Neural progenitor cell (in vitro differentiated cells): ENCODE results near the gene SSTR3. TPM values are rescaled to one million over a fixed set of nuclear protein-coding genes. Genes with fewer than 3 reads are reported as not detected.

ENCODE experiments used
- DNase-seq: peaks from one replicate; pipeline ENCODE4 v3.0.0-alpha.2; 2016; ENCODE audit warnings: low spot score
- H2AFZ ChIP-seq: fragments of 200-600 bp; sonication (generic); replicated peaks from 2 replicates; pipeline ENCODE4 v1.6.1; 2016; ENCODE audit warnings: antibody characterized with exemption
- H3F3A ChIP-seq: fragments of 200-600 bp; sonication (generic); 2 replicates; pipeline ENCODE4 v1.6.1; 2016; ENCODE audit warnings: antibody characterized with exemption, low read depth
- H3K27ac ChIP-seq: fragments of 200-600 bp; sonication (generic); 2 replicates; pipeline ENCODE4 v1.5.1; 2016; ENCODE audit warnings: mild to moderate bottlenecking
- H3K27me3 ChIP-seq: fragments of 200-600 bp; sonication (generic); 2 replicates; pipeline ENCODE4 v1.6.1; 2016; ENCODE audit warnings: mild to moderate bottlenecking, moderate library complexity
- H3K36me3 ChIP-seq: fragments of 200-600 bp; sonication (generic); 2 replicates; pipeline ENCODE4 v1.5.1; 2016
- H3K4me1 ChIP-seq: fragments of 200-600 bp; sonication (generic); 2 replicates; pipeline ENCODE4 v1.6.1; 2016; ENCODE audit warnings: mixed run types
- H3K4me2 ChIP-seq: fragments of 200-600 bp; sonication (generic); 2 replicates; pipeline ENCODE4 v1.6.1; 2016
- H3K4me3 ChIP-seq: fragments of 200-600 bp; sonication (generic); 2 replicates; pipeline ENCODE4 v1.5.1; 2016
- H3K79me2 ChIP-seq: fragments of 200-600 bp; sonication (generic); 2 replicates; pipeline ENCODE4 v1.6.1; 2016; ENCODE audit warnings: low read depth
- H3K9ac ChIP-seq: fragments of 200-600 bp; sonication (generic); 2 replicates; pipeline ENCODE4 v1.6.1; 2016
- H3K9me3 ChIP-seq: fragments of 200-600 bp; sonication (generic); 2 replicates; pipeline ENCODE4 v1.5.1; 2016; ENCODE audit warnings: low read depth
- H4K20me1 ChIP-seq: fragments of 200-600 bp; sonication (generic); 2 replicates; pipeline ENCODE4 v1.6.1; 2016; ENCODE audit warnings: low read depth
- H3K27ac Mint-ChIP-seq: 3 replicates; pipeline ENCODE4 v1.8.0; 2021; ENCODE audit warnings: mixed read lengths
- H3K27me3 Mint-ChIP-seq: 2 replicates; pipeline ENCODE4 v1.8.0; 2022; ENCODE audit warnings: low read depth, mild to moderate bottlenecking, inconsistent platforms, moderate library complexity, mixed read lengths; ENCODE audit not compliant: insufficient read depth
- H3K36me3 Mint-ChIP-seq: 3 replicates; pipeline ENCODE4 v1.8.0; 2021; ENCODE audit warnings: mixed read lengths
- H3K4me1 Mint-ChIP-seq: 3 replicates; pipeline ENCODE4 v1.8.0; 2021; ENCODE audit warnings: mixed read lengths
- H3K4me3 Mint-ChIP-seq: 3 replicates; pipeline ENCODE4 v1.8.0; 2021; ENCODE audit warnings: mild to moderate bottlenecking, moderate library complexity, mixed read lengths
- H3K9me3 Mint-ChIP-seq: 3 replicates; pipeline ENCODE4 v1.8.0; 2020; ENCODE audit warnings: mixed read lengths
- CTCF ChIP-seq: fragments of 200-600 bp; sonication (generic); IDR thresholded peaks from 2 replicates; pipeline ENCODE4 v1.5.1; 2017; ENCODE audit warnings: antibody characterized with exemption, mild to moderate bottlenecking
- EZH2 ChIP-seq: fragments of 200-600 bp; sonication (generic); IDR thresholded peaks from 2 replicates; pipeline ENCODE4 v1.6.1; 2017; ENCODE audit warnings: antibody characterized with exemption, mild to moderate bottlenecking, moderate library complexity
- EZH2phosphoT487 ChIP-seq: fragments of 200-600 bp; sonication (generic); IDR thresholded peaks from 2 replicates; pipeline ENCODE4 v1.6.1; 2017; ENCODE audit warnings: antibody characterized with exemption
- total RNA-seq: library from RNA; depleted of rRNA; stranded (reverse); fragments of >200 nt; gene quantifications from 2 replicates; pipeline ENCODE4 v1.2.3, GENCODE V29; 2015; ENCODE audit warnings: low replicate concordance

SSTR3 gene
- total RNA-seq: 0.19 and 0.53 TPM in 2 replicates

GRCh38 chr22:37212174-37212906 lies at the start of gene SSTR3:
Gene SSTR3 (minus strand): TSS chr22:37212477. CDS start chr22:37207803, 4,674 bp downstream.
- H3K4me3 Mint-ChIP-seq: peak within 1 kb of the TSS; percentile 60
- no peak within 1 kb of the TSS for H3K27ac ChIP-seq
- no peaks in the 10 kb centered on the region for H3K9me3 ChIP-seq
- TF ChIP-seq EZH2 (no peak), EZH2phosphoT487 (no peak), CTCF (no peak)
- H3K27ac Mint-ChIP-seq: peak within 1 kb of the TSS; percentile 71
- peak within 1 kb of the TSS; percentile 88 for H2AFZ ChIP-seq
- no peaks in the 10 kb centered on the region for H3K79me2 ChIP-seq
- peaks cover 5% of the 10 kb centered on the region for H3F3A ChIP-seq
- H3K9me3 Mint-ChIP-seq: no peaks in the 10 kb centered on the region
- no peaks in the 10 kb centered on the region for H3K27me3 ChIP-seq
- peak within 1 kb of the TSS; percentile 64 for H3K4me2 ChIP-seq
- H3K9ac ChIP-seq: no peak within 1 kb of the TSS
- H3K4me3 ChIP-seq: no peak within 1 kb of the TSS
- no peaks in the 10 kb centered on the region for H4K20me1 ChIP-seq
- no peaks in the 10 kb centered on the region for H3K36me3 ChIP-seq
- peaks cover 29% of the 10 kb centered on the region for H3K4me1 ChIP-seq
- peaks cover 50% of the 10 kb centered on the region for H3K4me1 Mint-ChIP-seq
- DNase-seq: peak; percentile 70
- H3K27me3 Mint-ChIP-seq: peaks cover 17% of the 10 kb centered on the region
- H3K36me3 Mint-ChIP-seq: no peaks in the 10 kb centered on the region

- Histone ChIP-seq H4K20me1 (no peaks in the 10 kb centered on the region), H3K4me2 (no peak overlapping the region), H3K36me3 (no peaks in the 10 kb centered on the region), H3K79me2 (no peaks in the 10 kb centered on the region), H2AFZ (no peak overlapping the region), H3K27ac (no peak overlapping the region), H3K4me3 (no peak overlapping the region), H3F3A (peaks cover 19% of the 10 kb centered on the region), H3K4me1 (peaks cover 9% of the 10 kb centered on the region), H3K9ac (no peak overlapping the region), H3K9me3 (peaks cover 3% of the 10 kb centered on the region), H3K27me3 (peaks cover 24% of the 10 kb centered on the region)
- Mint-ChIP-seq H3K27ac (no peak overlapping the region), H3K9me3 (peaks cover 22% of the 10 kb centered on the region), H3K4me3 (peak overlapping the region; percentile 9), H3K27me3 (peaks cover 14% of the 10 kb centered on the region), H3K4me1 (peaks cover 16% of the 10 kb centered on the region), H3K36me3 (no peaks in the 10 kb centered on the region)
- peak; percentile 82 for DNase-seq
- TF ChIP-seq EZH2phosphoT487: no peak
- TF ChIP-seq CTCF: peak; percentile 89
- no peak for TF ChIP-seq EZH2
Observed at GRCh38 chr22:37260901-37261336, 48.6 kb upstream of the SSTR3 start.

DNA sequence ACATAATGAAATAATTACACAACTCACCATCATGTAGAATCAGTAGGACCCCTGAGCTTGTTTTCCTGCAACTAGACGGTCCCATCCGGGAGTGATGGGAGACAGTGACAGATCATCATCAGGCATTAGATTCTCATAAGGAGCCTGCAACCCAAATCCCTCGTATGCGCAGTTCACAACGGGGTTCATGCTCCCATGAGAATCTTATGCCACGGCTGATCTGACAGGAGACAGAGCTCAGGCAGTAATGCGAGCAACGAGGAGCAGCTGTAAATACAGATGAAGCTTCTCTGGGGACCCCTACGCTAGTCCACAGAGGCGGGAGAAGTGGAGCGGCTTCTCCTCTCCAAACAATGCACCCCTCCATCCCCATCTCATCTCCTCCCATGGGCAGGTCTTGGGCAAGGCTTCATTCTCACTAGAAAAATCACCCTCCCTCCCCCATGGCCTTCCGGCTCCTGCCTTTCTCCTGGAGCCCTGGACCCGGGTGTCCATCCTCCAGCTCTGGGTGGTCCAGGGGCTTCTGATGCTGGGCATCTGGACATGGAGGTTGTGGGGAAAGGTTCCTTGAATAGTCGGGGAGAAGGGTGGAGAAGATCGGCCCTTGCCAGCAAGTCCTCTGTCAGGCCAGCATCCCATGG lies 48.0 kb upstream of the SSTR3 start:
- Histone ChIP-seq H3K27ac (no peak overlapping the region), H3K36me3 (no peaks in the 10 kb centered on the region), H3K27me3 (peaks cover 24% of the 10 kb centered on the region), H3K9ac (no peak overlapping the region), H3K9me3 (peaks cover 3% of the 10 kb centered on the region), H3K4me2 (no peak overlapping the region), H4K20me1 (no peaks in the 10 kb centered on the region), H3K4me3 (no peak overlapping the region), H3F3A (peaks cover 19% of the 10 kb centered on the region), H3K4me1 (peaks cover 9% of the 10 kb centered on the region), H3K79me2 (no peaks in the 10 kb centered on the region), H2AFZ (no peak overlapping the region)
- Mint-ChIP-seq H3K27ac (no peak overlapping the region), H3K4me1 (peaks cover 16% of the 10 kb centered on the region), H3K36me3 (no peaks in the 10 kb centered on the region), H3K27me3 (peaks cover 16% of the 10 kb centered on the region), H3K9me3 (peaks cover 19% of the 10 kb centered on the region), H3K4me3 (no peak overlapping the region)
- DNase-seq: no peak
- TF ChIP-seq CTCF (no peak), EZH2phosphoT487 (no peak), EZH2 (no peak)
